OCI-M2 (cell line): Measurements from ENCODE around the gene BACH2.
"Not testable (repeated sequence)": the region's sequence is repeated elsewhere in the genome, so short reads cannot be mapped to it uniquely, and the experiment has no call there.

Source experiments
- DNase-seq: peaks from one replicate; lab custom pipeline; 2025; ENCODE audit not compliant: unreplicated experiment; lab: John Stamatoyannopoulos, UW

The BACH2 gene

GRCh38 chr6:90214966-90215365 lies 81.7 kb downstream of the BACH2 start:
- DNase-seq = no peak

GRCh38 chr6:90214461-90214860 lies 82.2 kb downstream of the BACH2 start:
- DNase-seq = no peak

- DNase-seq = no peak
Observed at GRCh38 chr6:90212274-90212673, 84.4 kb downstream of the BACH2 start.

- no peak for DNase-seq
Observed at GRCh38 chr6:90209527-90209926, 87.1 kb downstream of the BACH2 start.

- DNase-seq = not testable (repeated sequence)
Observed at GRCh38 chr6:90208690-90209089, 88.0 kb downstream of the BACH2 start.

- no peak for DNase-seq
Observed at GRCh38 chr6:90204327-90205056, 92.2 kb downstream of the BACH2 start.

GRCh38 chr6:90203672-90204071 lies 93.0 kb downstream of the BACH2 start:
- no peak for DNase-seq

- DNase-seq = no peak
Observed at GRCh38 chr6:90202156-90202555, 94.5 kb downstream of the BACH2 start.

- DNase-seq = no peak
Observed at GRCh38 chr6:90199900-90200299, 96.7 kb downstream of the BACH2 start.

GRCh38 chr6:90198758-90199425 lies 97.8 kb downstream of the BACH2 start:
- no peak for DNase-seq

- no peak for DNase-seq
Observed at GRCh38 chr6:90197854-90198496, 98.7 kb downstream of the BACH2 start.

- no peak for DNase-seq
Observed at GRCh38 chr6:90195094-90195829, 101.4 kb downstream of the BACH2 start.

GRCh38 chr6:90194371-90194841 lies 102.2 kb downstream of the BACH2 start:
- no peak for DNase-seq

- no peak for DNase-seq
Observed at GRCh38 chr6:90193359-90193758, 103.3 kb downstream of the BACH2 start.

GRCh38 chr6:90192857-90193256 lies 103.8 kb downstream of the BACH2 start:
- no peak for DNase-seq

GRCh38 chr6:90190752-90191395 lies 105.8 kb downstream of the BACH2 start:
- DNase-seq = no peak

- DNase-seq = no peak
Observed at GRCh38 chr6:90190131-90190530, 106.5 kb downstream of the BACH2 start.

- DNase-seq = no peak
Observed at GRCh38 chr6:90187437-90188121, 109.1 kb downstream of the BACH2 start.

GRCh38 chr6:90186637-90187371 lies 109.8 kb downstream of the BACH2 start:
- DNase-seq = no peak

- no peak for DNase-seq
Observed at GRCh38 chr6:90186026-90186425, 110.6 kb downstream of the BACH2 start.
